Fibroblast of mammary gland (primary cell): ENCODE measurements around the gene ABCD4.

ENCODE experiments used
- DNase-seq: peaks from one replicate; pipeline ENCODE4 v3.0.0-alpha.2; 2010; ENCODE audit warnings: low read depth
- H3K4me3 ChIP-seq: 2 replicates; pipeline ENCODE4 v1.5.1; 2011; ENCODE audit warnings: low read depth, mild to moderate bottlenecking, low read length, moderate library complexity; ENCODE audit not compliant: control insufficient read depth
- TF ChIP-seq, protein P1 (sequence below): conservative IDR thresholded peaks from 2 replicates; pipeline ENCODE4 v1.5.1; 2011; ENCODE audit warnings: low read depth, low read length, inconsistent platforms; ENCODE audit not compliant: control insufficient read depth, insufficient read depth

Gene ABCD4

DNA sequence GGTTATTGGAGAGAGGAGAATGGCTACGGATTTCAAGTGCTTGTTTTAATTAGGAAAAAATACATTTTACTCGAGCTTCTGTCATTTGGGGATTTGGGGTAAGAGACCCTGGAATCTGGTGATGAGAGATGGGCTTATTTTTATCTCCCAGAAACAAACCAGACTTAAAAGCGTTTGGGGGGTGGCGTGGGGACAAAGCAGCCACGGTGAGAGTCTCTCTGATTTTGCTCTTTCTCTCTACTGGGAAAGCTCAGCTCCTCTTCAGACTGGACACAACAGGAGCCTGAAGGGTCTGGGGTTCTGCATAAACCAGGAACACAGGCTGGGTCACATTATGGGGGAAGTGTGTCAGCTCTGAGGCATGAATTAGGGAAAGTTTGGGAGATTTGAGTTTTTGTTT is 59.7 kb downstream of the ABCD4 start:
- no peak overlapping the region for H3K4me3 ChIP-seq
- TF ChIP-seq, protein P1, sequence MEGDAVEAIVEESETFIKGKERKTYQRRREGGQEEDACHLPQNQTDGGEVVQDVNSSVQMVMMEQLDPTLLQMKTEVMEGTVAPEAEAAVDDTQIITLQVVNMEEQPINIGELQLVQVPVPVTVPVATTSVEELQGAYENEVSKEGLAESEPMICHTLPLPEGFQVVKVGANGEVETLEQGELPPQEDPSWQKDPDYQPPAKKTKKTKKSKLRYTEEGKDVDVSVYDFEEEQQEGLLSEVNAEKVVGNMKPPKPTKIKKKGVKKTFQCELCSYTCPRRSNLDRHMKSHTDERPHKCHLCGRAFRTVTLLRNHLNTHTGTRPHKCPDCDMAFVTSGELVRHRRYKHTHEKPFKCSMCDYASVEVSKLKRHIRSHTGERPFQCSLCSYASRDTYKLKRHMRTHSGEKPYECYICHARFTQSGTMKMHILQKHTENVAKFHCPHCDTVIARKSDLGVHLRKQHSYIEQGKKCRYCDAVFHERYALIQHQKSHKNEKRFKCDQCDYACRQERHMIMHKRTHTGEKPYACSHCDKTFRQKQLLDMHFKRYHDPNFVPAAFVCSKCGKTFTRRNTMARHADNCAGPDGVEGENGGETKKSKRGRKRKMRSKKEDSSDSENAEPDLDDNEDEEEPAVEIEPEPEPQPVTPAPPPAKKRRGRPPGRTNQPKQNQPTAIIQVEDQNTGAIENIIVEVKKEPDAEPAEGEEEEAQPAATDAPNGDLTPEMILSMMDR = no peak
- no peak for DNase-seq

DNA sequence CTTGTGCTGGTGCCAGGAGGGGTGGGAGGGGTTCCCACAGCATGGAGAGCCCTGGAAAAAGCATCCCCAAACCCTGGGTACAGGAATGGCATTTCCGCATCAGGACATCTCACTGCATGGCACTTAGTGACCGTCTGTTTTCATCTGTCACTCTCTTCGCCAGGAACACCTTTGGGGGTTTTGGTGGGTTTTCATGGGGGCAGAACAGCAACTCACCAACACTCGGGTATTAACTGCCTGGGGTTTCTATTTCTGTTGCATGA is 60.0 kb downstream of the ABCD4 start:
- TF ChIP-seq, protein P1 = no peak
- DNase-seq = no peak
- no peak overlapping the region for H3K4me3 ChIP-seq

- no peak for DNase-seq
- TF ChIP-seq, protein P1 = no peak
Observed at GRCh38 chr14:74242021-74242779, 60.5 kb downstream of the ABCD4 start.

DNA sequence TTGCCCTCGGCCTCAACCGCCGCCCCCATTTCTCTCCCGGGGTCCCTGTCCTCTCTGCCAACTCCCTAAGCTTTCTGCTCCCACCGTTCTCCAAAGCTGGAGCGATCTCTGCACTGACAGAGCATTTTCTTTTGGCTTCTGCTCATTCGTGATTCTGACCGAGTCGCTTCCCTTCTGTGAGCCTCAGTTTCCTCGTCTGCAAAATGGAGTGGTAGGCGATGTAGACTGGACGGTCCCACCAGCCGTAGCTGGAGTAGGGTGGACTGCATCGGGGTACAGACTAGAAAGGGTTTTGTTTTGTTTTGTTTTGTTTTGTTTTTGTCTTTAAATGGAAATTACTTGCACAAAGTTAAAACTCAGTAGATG is 61.1 kb downstream of the ABCD4 start:
- TF ChIP-seq, protein P1 = no peak
- no peak for DNase-seq
- no peak overlapping the region for H3K4me3 ChIP-seq

More at GRCh38 chr14:74242021-74242779, 60.5 kb downstream of the ABCD4 start:
- H3K4me3 ChIP-seq = no peak overlapping the region

GRCh38 chr14:74240794-74241651 is 61.7 kb downstream of the ABCD4 start:
- no peak for DNase-seq
- no peak overlapping the region for H3K4me3 ChIP-seq
- TF ChIP-seq, protein P1 = no peak

- no peak overlapping the region for H3K4me3 ChIP-seq
- TF ChIP-seq, protein P1 = no peak
- no peak for DNase-seq
Observed at GRCh38 chr14:74239848-74240793, 62.6 kb downstream of the ABCD4 start.
